HG02870 (cell line): Measurements from ENCODE around the gene SKAP1.

Source experiments
- ATAC-seq: cut with Tn5 transposase; IDR thresholded peaks from one replicate; pipeline ENCODE4 v1.9.1; 2021; ENCODE audit warnings: mild to moderate bottlenecking, moderate library complexity; ENCODE audit not compliant: unreplicated experiment

SKAP1 gene

DNA sequence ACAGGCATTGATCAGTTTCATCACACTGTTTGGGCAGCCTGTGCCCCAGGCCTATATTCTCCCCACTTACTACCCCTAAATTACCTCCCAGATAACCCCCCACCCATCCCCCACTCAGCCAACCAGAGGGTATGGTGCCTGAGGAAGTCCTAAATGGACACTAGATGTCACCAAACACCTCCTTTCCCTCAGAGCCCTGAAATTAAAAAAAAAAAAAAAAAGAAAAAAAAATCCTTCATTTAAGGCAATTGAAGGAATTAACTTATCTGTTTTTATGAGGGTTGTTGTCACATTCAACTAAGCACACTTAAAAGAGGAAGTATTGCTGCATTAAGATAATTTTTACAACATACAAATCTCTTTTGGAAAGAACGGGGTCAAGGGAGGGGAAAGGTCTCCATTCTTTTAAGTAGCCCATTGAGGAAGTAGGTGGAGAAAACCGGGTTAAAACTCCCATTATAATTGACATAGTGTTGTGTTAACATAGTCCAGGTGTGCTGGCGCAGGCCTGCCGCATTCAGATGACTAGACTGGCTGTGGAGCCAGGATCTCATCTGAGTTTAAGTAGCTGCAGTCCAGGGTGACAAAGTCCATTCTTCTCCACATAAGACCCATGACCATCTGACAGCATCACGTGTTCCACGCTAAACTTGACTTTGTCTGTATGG lies 276.2 kb downstream of the SKAP1 start:
- no peak for ATAC-seq

DNA sequence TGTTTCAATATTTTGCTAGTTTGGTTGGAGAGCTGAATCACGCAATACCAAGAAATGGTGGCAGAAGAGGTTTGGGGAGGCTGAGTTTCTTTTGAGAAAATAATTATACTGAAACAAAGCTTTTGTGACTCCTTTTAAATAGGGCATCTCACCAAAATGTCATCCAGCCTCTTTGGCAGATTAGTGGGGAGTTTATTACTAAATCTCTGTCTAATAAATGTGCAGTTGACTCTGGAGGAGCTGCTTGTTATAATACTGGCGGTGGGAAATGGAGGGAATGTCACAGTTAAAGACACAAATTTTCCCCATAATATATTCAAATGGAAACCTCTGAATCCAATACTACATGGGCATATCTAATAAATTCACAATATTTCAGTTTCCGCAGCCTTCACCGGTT lies 277.7 kb downstream of the SKAP1 start:
- ATAC-seq = no peak

GRCh38 chr17:48151220-48151619 lies 278.8 kb downstream of the SKAP1 start:
- no peak for ATAC-seq

GRCh38 chr17:48150597-48151001 lies 279.4 kb downstream of the SKAP1 start:
- ATAC-seq = no peak

- no peak for ATAC-seq
Measured at GRCh38 chr17:48149787-48150463, 280.1 kb downstream of the SKAP1 start.

DNA sequence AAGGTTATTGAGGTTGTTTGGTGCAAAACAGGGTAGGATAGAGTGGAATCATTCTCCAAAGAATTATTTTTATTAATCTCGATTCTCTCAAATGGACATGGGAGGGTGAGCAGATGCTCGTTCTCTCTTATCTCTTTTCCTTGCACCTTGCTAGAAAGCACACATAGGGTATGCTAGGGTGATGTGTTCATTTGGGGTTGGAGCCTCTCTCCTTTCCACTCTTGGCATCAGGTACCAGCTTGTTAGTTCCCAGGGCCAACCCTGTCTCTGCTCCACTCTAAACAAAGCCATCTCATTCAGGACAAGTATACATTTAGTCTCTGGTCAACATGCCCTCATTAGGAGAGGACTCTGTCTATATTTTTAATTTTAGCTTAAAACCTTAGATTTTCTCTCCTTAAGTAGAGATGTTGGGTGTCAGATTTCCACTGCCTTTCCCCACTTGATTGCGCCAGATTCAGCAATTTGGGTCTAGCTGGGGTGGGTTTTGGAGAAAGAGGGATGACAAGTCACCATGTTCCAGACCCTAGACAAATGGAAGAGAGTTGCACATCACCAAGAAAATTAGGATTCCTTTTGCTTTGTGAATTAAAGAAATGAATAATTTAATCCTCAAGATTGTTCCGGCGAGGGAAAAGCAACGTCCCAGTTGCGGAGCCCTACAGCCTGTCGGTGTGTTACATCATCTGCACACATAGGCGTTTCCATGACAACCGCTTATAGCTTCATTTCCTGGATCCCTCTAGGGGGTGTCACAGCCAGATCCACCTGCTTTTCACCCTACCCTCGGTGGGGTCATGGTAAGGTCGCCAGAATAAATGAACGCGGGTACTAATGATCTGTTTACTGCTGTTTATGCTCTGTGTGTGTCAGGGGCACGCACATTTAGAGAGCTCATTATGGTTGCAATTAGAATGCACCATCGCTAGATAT lies 280.9 kb downstream of the SKAP1 start:
- ATAC-seq = no peak

DNA sequence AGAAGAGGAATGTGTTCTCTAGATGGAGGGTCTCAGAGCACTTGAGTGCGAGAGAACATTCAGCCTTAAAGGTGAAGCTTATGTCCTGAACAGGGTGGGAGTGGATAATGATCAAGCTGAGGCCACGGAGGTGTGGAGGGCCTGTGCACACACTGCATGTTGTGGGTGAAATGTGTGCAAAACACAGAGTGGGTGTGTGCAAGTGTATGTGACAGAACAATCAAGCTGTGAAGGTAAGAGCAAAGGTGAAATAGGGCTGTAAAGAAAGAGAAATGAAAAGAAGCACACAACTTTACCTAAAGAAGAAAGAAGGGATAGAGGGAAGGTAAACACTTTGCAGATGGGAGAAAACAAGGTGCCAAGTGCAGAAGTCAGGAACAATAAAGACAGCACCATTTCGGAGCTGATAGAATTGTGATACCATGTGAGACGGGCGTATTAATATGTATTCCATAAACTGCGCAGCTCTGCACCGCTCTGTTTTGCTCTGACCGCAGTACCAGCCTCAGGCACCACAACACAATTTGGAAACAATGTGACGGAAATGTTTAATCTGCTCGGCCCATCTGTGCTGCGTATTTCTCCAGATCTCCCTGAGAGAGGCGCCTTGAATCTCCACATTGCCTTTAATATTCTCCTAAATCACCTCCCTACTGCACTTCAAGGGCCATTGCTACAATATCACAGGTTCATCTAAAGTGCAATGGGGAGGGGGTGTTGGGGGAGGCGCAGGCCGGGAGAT lies 281.8 kb downstream of the SKAP1 start:
- no peak for ATAC-seq

GRCh38 chr17:48144976-48145798 lies 284.8 kb downstream of the SKAP1 start:
- ATAC-seq = no peak

DNA sequence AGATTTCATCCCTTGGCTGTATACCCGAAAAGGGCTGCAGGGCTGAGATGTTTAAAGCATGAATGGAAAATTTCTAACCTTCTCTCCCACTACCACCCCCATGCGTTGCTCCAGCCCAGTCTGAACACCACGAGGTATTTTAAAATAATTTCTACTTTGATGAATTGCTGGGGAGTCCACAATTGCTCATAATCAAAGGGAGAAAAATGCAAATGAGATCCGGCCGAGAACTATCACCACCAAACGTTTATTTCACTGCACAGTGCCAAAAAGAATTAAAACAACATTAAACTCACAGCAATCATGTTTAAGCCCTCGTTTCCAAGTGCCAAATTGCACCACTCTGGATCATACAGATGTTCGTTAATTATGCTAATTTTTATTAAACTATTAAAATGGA lies 285.8 kb downstream of the SKAP1 start:
- ATAC-seq = no peak

- ATAC-seq = no peak
Measured at GRCh38 chr17:48143629-48144028, 286.4 kb downstream of the SKAP1 start.

DNA sequence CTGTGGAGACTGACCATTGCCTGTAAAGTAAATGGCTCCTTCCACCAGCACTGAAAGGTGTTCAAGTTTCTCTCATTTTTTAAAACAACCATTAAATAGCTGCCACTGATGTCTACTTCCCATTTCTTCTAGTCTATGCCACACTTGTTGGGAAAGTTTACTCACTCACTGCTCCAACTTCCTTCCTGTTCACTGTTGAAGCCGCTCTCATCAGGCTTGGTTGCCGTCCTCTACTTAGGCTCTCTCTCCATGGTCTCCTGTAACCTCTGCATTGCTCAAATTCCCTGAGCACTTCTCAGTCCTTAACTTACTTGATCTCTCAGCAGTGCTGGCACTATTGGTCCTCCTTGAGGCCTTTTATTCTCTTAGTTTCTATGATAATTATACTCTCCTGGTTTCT lies 290.1 kb downstream of the SKAP1 start:
- ATAC-seq = no peak

GRCh38 chr17:48137656-48138055 lies 292.4 kb downstream of the SKAP1 start:
- no peak for ATAC-seq

- ATAC-seq = no peak
Measured at GRCh38 chr17:48134912-48135480, 295.0 kb downstream of the SKAP1 start.

- ATAC-seq = no peak
Measured at GRCh38 chr17:48132385-48132784, 297.6 kb downstream of the SKAP1 start.

GRCh38 chr17:48131216-48131824 lies 298.7 kb downstream of the SKAP1 start:
- no peak for ATAC-seq

DNA sequence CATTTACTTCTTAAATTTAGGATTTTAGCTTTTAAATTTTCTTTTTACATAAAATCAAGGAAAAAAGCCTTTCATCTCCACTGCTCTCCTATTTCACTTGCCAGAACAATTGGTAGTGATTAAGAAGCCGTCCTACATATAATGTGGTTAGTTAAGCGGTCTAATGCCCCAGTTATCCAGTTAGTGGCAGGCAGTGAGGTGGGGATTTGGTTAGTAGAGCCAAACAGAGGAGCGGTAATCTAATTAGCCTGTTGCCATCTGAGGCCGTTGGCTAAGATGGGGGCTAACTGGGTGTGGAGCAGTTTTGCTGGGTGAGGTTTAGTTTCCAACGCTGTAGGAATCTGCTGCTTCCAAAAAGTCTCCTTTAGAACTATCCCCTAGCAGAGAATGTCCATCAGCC lies 300.0 kb downstream of the SKAP1 start:
- ATAC-seq = no peak

DNA sequence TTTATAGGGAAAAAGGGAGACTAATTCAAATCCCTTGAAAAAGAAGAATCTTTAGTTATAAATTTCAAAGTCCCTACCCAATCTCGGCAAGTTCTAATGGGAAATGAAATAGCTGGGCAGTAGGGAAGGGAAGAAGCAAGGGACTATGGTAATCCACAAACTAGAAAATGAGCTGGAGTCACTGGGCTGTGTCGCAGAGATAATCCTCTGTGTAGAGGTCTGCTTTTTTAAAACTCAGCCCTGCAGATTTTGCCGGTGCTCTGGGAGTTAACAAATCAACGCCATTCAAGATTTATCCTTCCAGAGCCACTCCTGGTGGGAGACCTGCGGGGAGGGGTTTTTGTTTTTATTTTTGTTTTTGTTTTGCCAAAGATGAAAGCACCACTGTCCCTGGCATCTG lies 301.6 kb downstream of the SKAP1 start:
- no peak for ATAC-seq

GRCh38 chr17:48127371-48128051 lies 302.5 kb downstream of the SKAP1 start:
- ATAC-seq = no peak

- ATAC-seq = no peak
Measured at GRCh38 chr17:48126532-48126850, 303.5 kb downstream of the SKAP1 start.
